ENCODE results near the gene MRPL21.
A peak's percentile ranks its signal among the peaks of the same experiment; 100 is the strongest.
"Not testable (repeated sequence)": the region's sequence is repeated elsewhere in the genome, so short reads cannot be mapped to it uniquely, and the experiment has no call there.

The MRPL21 gene

GRCh38 chr11:68867066-68867465 is 36.6 kb downstream of the MRPL21 start:
- H3K9me3 ChIP-seq (ENCODE audit: control insufficient read depth in 2 of 2, low read length in 2 of 2) = no peaks in the 10 kb centered on the region
- H3K27me3 ChIP-seq (ENCODE audit: control insufficient read depth in 1 of 2, insufficient read depth in 2 of 2, low read length in 2 of 2) = no peaks in the 10 kb centered on the region
- H3K4me3 ChIP-seq (ENCODE audit: low read length in 2 of 2) = no peak overlapping the region
- no peak overlapping the region for H3K27ac ChIP-seq (ENCODE audit: low read length)
- no peak overlapping the region for H3K9ac ChIP-seq (ENCODE audit: low read length in 2 of 2)
- no peaks in the 10 kb centered on the region for H3K36me3 ChIP-seq (ENCODE audit: control insufficient read depth in 2 of 2, insufficient read depth in 2 of 2, low read length in 2 of 2)
- H3K4me1 ChIP-seq (ENCODE audit: control insufficient read depth, insufficient read depth, low read length) = no peaks in the 10 kb centered on the region

- Histone ChIP-seq H3K36me3 (ENCODE audit: control insufficient read depth in 2 of 2, insufficient read depth in 2 of 2, low read length in 2 of 2) (no peaks in the 10 kb centered on the region), H3K27ac (ENCODE audit: low read length) (no peak overlapping the region), H3K9ac (ENCODE audit: low read length in 2 of 2) (no peak overlapping the region), H3K4me1 (ENCODE audit: control insufficient read depth, insufficient read depth, low read length) (no peaks in the 10 kb centered on the region), H3K4me3 (ENCODE audit: low read length in 2 of 2) (no peak overlapping the region), H3K9me3 (ENCODE audit: control insufficient read depth in 2 of 2, low read length in 2 of 2) (no peaks in the 10 kb centered on the region), H3K27me3 (ENCODE audit: control insufficient read depth in 1 of 2, insufficient read depth in 2 of 2, low read length in 2 of 2) (no peaks in the 10 kb centered on the region)
Observed at GRCh38 chr11:68865241-68865640, 38.4 kb downstream of the MRPL21 start.

GRCh38 chr11:68863553-68864265 is 39.9 kb downstream of the MRPL21 start:
- H3K27ac ChIP-seq (ENCODE audit: low read length) = no peak overlapping the region
- no peaks in the 10 kb centered on the region for H3K4me1 ChIP-seq (ENCODE audit: control insufficient read depth, insufficient read depth, low read length)
- no peaks in the 10 kb centered on the region for H3K9me3 ChIP-seq (ENCODE audit: control insufficient read depth in 2 of 2, low read length in 2 of 2)
- H3K9ac ChIP-seq (ENCODE audit: low read length in 2 of 2) = no peak overlapping the region
- no peaks in the 10 kb centered on the region for H3K36me3 ChIP-seq (ENCODE audit: control insufficient read depth in 2 of 2, insufficient read depth in 2 of 2, low read length in 2 of 2)
- H3K27me3 ChIP-seq (ENCODE audit: control insufficient read depth in 1 of 2, insufficient read depth in 2 of 2, low read length in 2 of 2) = no peaks in the 10 kb centered on the region
- no peak overlapping the region for H3K4me3 ChIP-seq (ENCODE audit: low read length in 2 of 2)

- no peak overlapping the region for H3K9ac ChIP-seq (ENCODE audit: low read length in 2 of 2)
- no peak overlapping the region for H3K4me3 ChIP-seq (ENCODE audit: low read length in 2 of 2)
- no peak overlapping the region for H3K27ac ChIP-seq (ENCODE audit: low read length)
- H3K36me3 ChIP-seq (ENCODE audit: control insufficient read depth in 2 of 2, insufficient read depth in 2 of 2, low read length in 2 of 2) = no peaks in the 10 kb centered on the region
- no peaks in the 10 kb centered on the region for H3K4me1 ChIP-seq (ENCODE audit: control insufficient read depth, insufficient read depth, low read length)
- no peaks in the 10 kb centered on the region for H3K9me3 ChIP-seq (ENCODE audit: control insufficient read depth in 2 of 2, low read length in 2 of 2)
- no peaks in the 10 kb centered on the region for H3K27me3 ChIP-seq (ENCODE audit: control insufficient read depth in 1 of 2, insufficient read depth in 2 of 2, low read length in 2 of 2)
Observed at GRCh38 chr11:68862421-68862820, 41.2 kb downstream of the MRPL21 start.

- no peak overlapping the region for H3K9ac ChIP-seq (ENCODE audit: low read length in 2 of 2)
Observed at GRCh38 chr11:68859123-68859522, 44.5 kb downstream of the MRPL21 start.

GRCh38 chr11:68857037-68857586 is 46.5 kb downstream of the MRPL21 start:
- peaks cover 17% of the 10 kb centered on the region for H3K4me1 ChIP-seq (ENCODE audit: control insufficient read depth, insufficient read depth, low read length)
- H3K9ac ChIP-seq (ENCODE audit: low read length in 2 of 2) = no peak overlapping the region
- H3K4me3 ChIP-seq (ENCODE audit: low read length in 2 of 2) = no peak overlapping the region
- peaks cover 11 to 13% of the 10 kb centered on the region in 2 donors for H3K27me3 ChIP-seq (ENCODE audit: control insufficient read depth in 1 of 2, insufficient read depth in 2 of 2, low read length in 2 of 2)
- no peaks in the 10 kb centered on the region for H3K9me3 ChIP-seq (ENCODE audit: control insufficient read depth in 2 of 2, low read length in 2 of 2)
- no peaks in the 10 kb centered on the region for H3K36me3 ChIP-seq (ENCODE audit: control insufficient read depth in 2 of 2, insufficient read depth in 2 of 2, low read length in 2 of 2)
- no peak overlapping the region for H3K27ac ChIP-seq (ENCODE audit: low read length)

More at GRCh38 chr11:68859123-68859522, 44.5 kb downstream of the MRPL21 start:
- no peak overlapping the region for H3K27ac ChIP-seq (ENCODE audit: low read length)
- peaks cover 3 to 6% of the 10 kb centered on the region in 2 donors for H3K27me3 ChIP-seq (ENCODE audit: control insufficient read depth in 1 of 2, insufficient read depth in 2 of 2, low read length in 2 of 2)
- no peak overlapping the region for H3K4me3 ChIP-seq (ENCODE audit: low read length in 2 of 2)
- peaks cover 15% of the 10 kb centered on the region for H3K4me1 ChIP-seq (ENCODE audit: control insufficient read depth, insufficient read depth, low read length)
- H3K9me3 ChIP-seq (ENCODE audit: control insufficient read depth in 2 of 2, low read length in 2 of 2) = no peaks in the 10 kb centered on the region
- no peaks in the 10 kb centered on the region for H3K36me3 ChIP-seq (ENCODE audit: control insufficient read depth in 2 of 2, insufficient read depth in 2 of 2, low read length in 2 of 2)

GRCh38 chr11:68856425-68857030 is 47.1 kb downstream of the MRPL21 start:
- H3K9ac ChIP-seq (ENCODE audit: low read length in 2 of 2); H3K27ac ChIP-seq (ENCODE audit: low read length); H3K36me3 ChIP-seq (ENCODE audit: control insufficient read depth in 2 of 2, insufficient read depth in 2 of 2, low read length in 2 of 2); H3K4me3 ChIP-seq (ENCODE audit: low read length in 2 of 2); H3K9me3 ChIP-seq (ENCODE audit: control insufficient read depth in 2 of 2, low read length in 2 of 2): not testable (repeated sequence)
- Histone ChIP-seq H3K4me1 (ENCODE audit: control insufficient read depth, insufficient read depth, low read length) (peaks cover 17% of the 10 kb centered on the region), H3K27me3 (ENCODE audit: control insufficient read depth in 1 of 2, insufficient read depth in 2 of 2, low read length in 2 of 2) (peaks cover 11 to 13% of the 10 kb centered on the region in 2 donors)

- Histone ChIP-seq H3K36me3 (ENCODE audit: control insufficient read depth in 2 of 2, insufficient read depth in 2 of 2, low read length in 2 of 2) (no peaks in the 10 kb centered on the region), H3K27me3 (ENCODE audit: control insufficient read depth in 1 of 2, insufficient read depth in 2 of 2, low read length in 2 of 2) (peaks cover 11 to 13% of the 10 kb centered on the region in 2 donors), H3K9me3 (ENCODE audit: control insufficient read depth in 2 of 2, low read length in 2 of 2) (no peaks in the 10 kb centered on the region), H3K4me3 (ENCODE audit: low read length in 2 of 2) (peak overlapping the region; percentile 46 to 73), H3K27ac (ENCODE audit: low read length) (no peak overlapping the region), H3K9ac (ENCODE audit: low read length in 2 of 2) (peak overlapping the region in 1 of 2 donors; percentile 51), H3K4me1 (ENCODE audit: control insufficient read depth, insufficient read depth, low read length) (peaks cover 17% of the 10 kb centered on the region)
Observed at GRCh38 chr11:68855205-68855981, 48.2 kb downstream of the MRPL21 start.

- Histone ChIP-seq H3K27me3 (ENCODE audit: control insufficient read depth in 1 of 2, insufficient read depth in 2 of 2, low read length in 2 of 2) (peaks cover 11 to 13% of the 10 kb centered on the region in 2 donors), H3K4me3 (ENCODE audit: low read length in 2 of 2) (peak overlapping the region; percentile 46 to 73), H3K4me1 (ENCODE audit: control insufficient read depth, insufficient read depth, low read length) (peaks cover 17% of the 10 kb centered on the region), H3K27ac (ENCODE audit: low read length) (no peak overlapping the region), H3K36me3 (ENCODE audit: control insufficient read depth in 2 of 2, insufficient read depth in 2 of 2, low read length in 2 of 2) (no peaks in the 10 kb centered on the region), H3K9me3 (ENCODE audit: control insufficient read depth in 2 of 2, low read length in 2 of 2) (no peaks in the 10 kb centered on the region), H3K9ac (ENCODE audit: low read length in 2 of 2) (no peak overlapping the region)
Observed at GRCh38 chr11:68854273-68854958, 49.2 kb downstream of the MRPL21 start.

GRCh38 chr11:68852628-68853027 is 51.0 kb downstream of the MRPL21 start:
- Histone ChIP-seq H3K27ac (ENCODE audit: low read length) (no peak overlapping the region), H3K36me3 (ENCODE audit: control insufficient read depth in 2 of 2, insufficient read depth in 2 of 2, low read length in 2 of 2) (no peaks in the 10 kb centered on the region), H3K27me3 (ENCODE audit: control insufficient read depth in 1 of 2, insufficient read depth in 2 of 2, low read length in 2 of 2) (peaks cover 11 to 13% of the 10 kb centered on the region in 2 donors), H3K9me3 (ENCODE audit: control insufficient read depth in 2 of 2, low read length in 2 of 2) (no peaks in the 10 kb centered on the region), H3K4me3 (ENCODE audit: low read length in 2 of 2) (no peak overlapping the region), H3K9ac (ENCODE audit: low read length in 2 of 2) (no peak overlapping the region), H3K4me1 (ENCODE audit: control insufficient read depth, insufficient read depth, low read length) (peaks cover 17% of the 10 kb centered on the region)
